Skeletal muscle satellite cell (primary cell): ENCODE measurements around the gene TSG101.

Source experiments
- H3K27me3 ChIP-seq: 2 replicates; pipeline ENCODE4 v1.7.0; 2013; ENCODE audit warnings: low read length; ENCODE audit not compliant: control insufficient read depth, insufficient read depth
- H3K36me3 ChIP-seq: 2 replicates; pipeline ENCODE4 v1.7.0; 2013; ENCODE audit warnings: mild to moderate bottlenecking, control low read depth, low read length; ENCODE audit not compliant: insufficient read depth
- H3K4me1 ChIP-seq: 2 replicates; pipeline ENCODE4 v1.7.0; 2013; ENCODE audit warnings: low read length; ENCODE audit not compliant: control insufficient read depth, insufficient read depth
- H3K4me2 ChIP-seq: 2 replicates; pipeline ENCODE4 v1.7.0; 2013; ENCODE audit warnings: mild to moderate bottlenecking, low read length
- H3K4me3 ChIP-seq: 2 replicates; pipeline ENCODE4 v1.7.0; 2013; ENCODE audit warnings: low read length
- H3K9ac ChIP-seq: 2 replicates; pipeline ENCODE4 v1.7.0; 2013; ENCODE audit warnings: mild to moderate bottlenecking, low read depth, low read length, moderate library complexity
- H3K9me3 ChIP-seq: replicated peaks from 2 replicates; pipeline ENCODE4 v1.7.0; 2013; ENCODE audit warnings: mild to moderate bottlenecking, control low read depth, low read length

TSG101 gene

GRCh38 chr11:18492888-18493287 is 33.9 kb downstream of the TSG101 start:
- H3K4me3 ChIP-seq: no peak overlapping the region
- peaks cover 33% of the 10 kb centered on the region for H3K36me3 ChIP-seq
- H3K4me1 ChIP-seq: no peaks in the 10 kb centered on the region
- no peaks in the 10 kb centered on the region for H3K27me3 ChIP-seq
- H3K4me2 ChIP-seq: no peak overlapping the region
- no peaks in the 10 kb centered on the region for H3K9me3 ChIP-seq
- no peak overlapping the region for H3K9ac ChIP-seq

DNA sequence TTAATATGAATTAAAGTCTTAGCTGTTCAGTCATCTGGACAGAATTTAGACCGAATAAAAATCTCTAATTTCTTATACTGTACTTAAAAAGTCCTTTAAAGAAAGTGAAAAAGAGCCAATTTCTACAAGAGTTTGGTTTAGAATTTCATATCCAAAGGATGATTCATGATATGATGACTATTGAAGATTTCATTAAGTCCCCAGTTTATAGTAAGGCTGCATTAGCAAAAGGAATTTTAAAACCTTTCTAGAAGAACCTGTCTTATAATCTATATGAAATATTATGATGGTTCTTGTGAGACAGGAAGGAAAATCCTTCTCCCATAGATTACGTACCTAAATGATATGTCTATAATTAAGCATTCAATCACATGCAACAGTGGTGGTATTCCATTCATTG is 34.8 kb downstream of the TSG101 start:
- Histone ChIP-seq H3K27me3 (no peaks in the 10 kb centered on the region), H3K4me1 (no peaks in the 10 kb centered on the region), H3K9me3 (no peaks in the 10 kb centered on the region), H3K36me3 (peaks cover 27% of the 10 kb centered on the region), H3K4me3 (no peak overlapping the region), H3K4me2 (no peak overlapping the region), H3K9ac (no peak overlapping the region)

- peaks cover 27% of the 10 kb centered on the region for H3K36me3 ChIP-seq
- H3K27me3 ChIP-seq: no peaks in the 10 kb centered on the region
- H3K4me3 ChIP-seq: no peak overlapping the region
- H3K4me2 ChIP-seq: no peak overlapping the region
- no peaks in the 10 kb centered on the region for H3K4me1 ChIP-seq
- no peak overlapping the region for H3K9ac ChIP-seq
- no peaks in the 10 kb centered on the region for H3K9me3 ChIP-seq
Measured at GRCh38 chr11:18490736-18491485, 35.8 kb downstream of the TSG101 start.

DNA sequence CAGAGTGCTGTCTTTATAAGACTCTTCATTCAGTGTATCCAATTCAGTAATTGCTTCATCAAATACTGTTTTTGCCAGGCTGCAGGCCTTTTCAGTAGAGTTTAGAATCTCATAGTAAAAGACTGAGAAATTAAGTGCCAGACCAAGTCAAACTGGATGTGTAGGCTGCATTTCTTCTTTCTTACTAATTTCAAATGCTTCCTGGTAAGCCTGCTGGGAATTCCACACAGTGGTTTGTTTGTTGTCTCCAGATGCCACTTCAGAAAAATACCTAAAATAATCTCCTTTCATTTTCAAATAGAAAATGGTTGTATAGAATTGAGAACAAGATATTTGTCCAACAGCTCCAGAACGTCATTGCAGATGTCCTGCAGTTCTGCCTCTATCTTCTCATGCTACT is 36.4 kb downstream of the TSG101 start:
- H3K36me3 ChIP-seq: peaks cover 27% of the 10 kb centered on the region
- no peaks in the 10 kb centered on the region for H3K4me1 ChIP-seq
- H3K4me3 ChIP-seq: no peak overlapping the region

GRCh38 chr11:18485913-18486528 is 40.7 kb downstream of the TSG101 start:
- Histone ChIP-seq H3K9me3 (no peaks in the 10 kb centered on the region), H3K36me3 (peaks cover 42% of the 10 kb centered on the region), H3K4me3 (no peak overlapping the region), H3K9ac (no peak overlapping the region), H3K27me3 (no peaks in the 10 kb centered on the region), H3K4me2 (no peak overlapping the region), H3K4me1 (no peaks in the 10 kb centered on the region)

More for the DNA sequence above, 36.4 kb downstream of the TSG101 start:
- Histone ChIP-seq H3K9ac (no peak overlapping the region), H3K27me3 (no peaks in the 10 kb centered on the region), H3K4me2 (no peak overlapping the region), H3K9me3 (no peaks in the 10 kb centered on the region)

DNA sequence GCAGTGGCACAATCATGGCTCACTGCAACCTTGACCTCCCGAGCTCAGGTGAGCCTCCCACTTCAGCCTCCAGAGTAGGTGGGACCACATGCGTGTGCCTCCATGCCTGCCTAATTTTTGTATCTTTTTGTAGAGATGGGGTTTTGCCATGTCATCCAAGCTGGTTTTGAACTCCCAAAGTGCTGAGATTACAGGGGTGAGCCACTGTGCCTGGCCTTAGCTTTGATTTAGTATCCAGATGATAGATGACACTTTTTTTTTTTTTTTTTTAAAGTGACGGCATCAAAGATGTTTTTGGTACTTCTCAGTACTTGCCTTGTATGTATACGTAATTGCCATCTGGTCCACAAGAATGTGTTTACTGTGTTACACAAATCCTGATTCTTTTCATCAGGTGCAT is 47.7 kb downstream of the TSG101 start:
- Histone ChIP-seq H3K9ac (no peak overlapping the region), H3K4me1 (no peaks in the 10 kb centered on the region), H3K4me3 (no peak overlapping the region), H3K9me3 (no peaks in the 10 kb centered on the region), H3K4me2 (no peak overlapping the region), H3K27me3 (no peaks in the 10 kb centered on the region), H3K36me3 (peaks cover 76% of the 10 kb centered on the region)

- H3K4me3 ChIP-seq: no peak overlapping the region
- H3K36me3 ChIP-seq: peaks cover 19% of the 10 kb centered on the region
- H3K4me2 ChIP-seq: no peak overlapping the region
- H3K9ac ChIP-seq: no peak overlapping the region
- H3K27me3 ChIP-seq: no peaks in the 10 kb centered on the region
- no peaks in the 10 kb centered on the region for H3K9me3 ChIP-seq
- H3K4me1 ChIP-seq: no peaks in the 10 kb centered on the region
Measured at GRCh38 chr11:18472587-18472986, 54.2 kb downstream of the TSG101 start.

DNA sequence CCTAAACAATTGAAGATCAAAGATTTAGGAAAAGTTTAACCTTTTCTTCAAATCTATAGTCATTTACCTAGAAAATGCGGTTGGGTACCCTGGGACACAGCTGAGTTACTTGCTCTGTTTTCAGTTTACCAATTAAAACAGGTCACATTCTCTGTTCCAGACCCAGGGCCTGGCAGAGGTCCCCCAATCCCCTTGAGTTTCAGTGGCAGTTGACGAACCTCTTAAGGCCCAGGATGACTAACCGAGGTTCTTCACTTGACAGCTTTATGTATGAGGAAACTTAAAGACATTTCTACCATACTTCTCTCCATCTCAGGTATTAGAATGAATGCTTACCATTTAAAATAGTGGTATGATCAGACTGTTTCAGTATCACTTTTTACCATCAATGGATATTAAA is 54.7 kb downstream of the TSG101 start:
- Histone ChIP-seq H3K36me3 (peaks cover 14% of the 10 kb centered on the region), H3K9me3 (no peaks in the 10 kb centered on the region), H3K4me1 (no peaks in the 10 kb centered on the region), H3K27me3 (no peaks in the 10 kb centered on the region), H3K4me2 (no peak overlapping the region), H3K4me3 (no peak overlapping the region), H3K9ac (no peak overlapping the region)

DNA sequence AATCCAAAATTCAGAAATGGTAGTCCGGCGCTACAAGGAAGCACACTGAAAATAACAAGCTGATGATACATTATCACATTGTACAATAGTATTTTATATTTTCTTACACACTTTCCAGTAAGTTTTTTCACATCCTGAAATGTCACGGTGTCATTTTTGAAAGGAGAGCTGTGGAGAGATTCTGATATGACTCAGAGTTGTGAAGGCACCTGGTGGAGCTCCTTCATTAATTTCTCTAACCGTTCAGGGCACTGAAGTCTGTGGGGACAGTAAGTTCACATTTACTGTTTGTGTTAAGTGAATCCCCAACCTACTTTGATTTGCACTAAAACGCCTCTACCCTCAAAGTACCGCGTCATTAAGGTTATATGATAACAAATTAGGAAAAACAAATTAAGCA is 57.8 kb downstream of the TSG101 start:
- Histone ChIP-seq H3K9ac (no peak overlapping the region), H3K4me3 (no peak overlapping the region), H3K36me3 (no peaks in the 10 kb centered on the region), H3K27me3 (no peaks in the 10 kb centered on the region), H3K9me3 (no peaks in the 10 kb centered on the region), H3K4me1 (no peaks in the 10 kb centered on the region), H3K4me2 (no peak overlapping the region)

- H3K4me1 ChIP-seq: no peaks in the 10 kb centered on the region
- no peak overlapping the region for H3K9ac ChIP-seq
- no peak overlapping the region for H3K4me2 ChIP-seq
- H3K9me3 ChIP-seq: no peaks in the 10 kb centered on the region
- H3K27me3 ChIP-seq: no peaks in the 10 kb centered on the region
- no peak overlapping the region for H3K4me3 ChIP-seq
- H3K36me3 ChIP-seq: no peaks in the 10 kb centered on the region
Measured at GRCh38 chr11:18468059-18468458, 58.7 kb downstream of the TSG101 start.

DNA sequence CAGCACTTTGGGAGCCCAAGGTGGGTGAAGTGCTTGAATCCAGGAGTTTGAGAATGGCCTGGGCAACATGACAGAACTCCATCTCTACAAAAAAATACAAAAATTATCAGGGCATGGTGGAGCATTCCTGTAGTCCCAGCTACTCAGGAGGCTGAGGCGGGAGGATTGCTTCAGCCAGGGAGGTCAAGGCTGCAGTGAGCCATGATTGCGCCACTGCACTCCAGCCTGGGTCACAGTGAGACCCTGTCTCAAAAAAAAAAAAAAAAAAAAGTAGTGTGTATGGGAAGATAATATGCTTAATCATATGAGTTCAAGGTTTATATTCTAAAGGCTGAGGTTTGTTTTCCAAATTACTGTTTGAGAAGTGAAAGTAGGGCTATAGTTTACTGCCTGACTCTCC is 60.3 kb downstream of the TSG101 start:
- no peaks in the 10 kb centered on the region for H3K36me3 ChIP-seq
- H3K9me3 ChIP-seq: no peaks in the 10 kb centered on the region
- no peaks in the 10 kb centered on the region for H3K4me1 ChIP-seq
- no peak overlapping the region for H3K9ac ChIP-seq
- no peak overlapping the region for H3K4me3 ChIP-seq
- H3K27me3 ChIP-seq: no peaks in the 10 kb centered on the region
- no peak overlapping the region for H3K4me2 ChIP-seq

DNA sequence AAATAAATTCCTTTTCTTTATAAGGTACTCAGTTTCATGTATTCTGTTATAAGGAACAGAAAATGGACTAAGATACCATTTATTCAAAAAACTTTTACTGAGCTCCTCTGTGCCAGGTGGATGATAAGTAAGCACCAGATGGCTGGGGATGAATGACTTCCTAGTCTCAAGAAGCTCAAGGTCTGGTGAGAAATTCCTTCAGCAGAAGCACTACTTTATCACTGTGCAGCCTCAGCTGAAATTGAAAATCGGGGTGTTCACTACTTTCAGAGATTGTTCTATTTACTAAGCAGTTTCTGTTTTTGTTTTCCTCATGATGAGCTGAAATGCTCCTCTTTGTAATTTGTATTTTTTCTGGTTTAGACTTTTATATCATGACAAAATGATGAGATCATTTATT is 63.3 kb downstream of the TSG101 start:
- Histone ChIP-seq H3K27me3 (no peaks in the 10 kb centered on the region), H3K4me3 (no peak overlapping the region), H3K4me1 (no peaks in the 10 kb centered on the region), H3K9me3 (no peaks in the 10 kb centered on the region), H3K4me2 (no peak overlapping the region), H3K9ac (no peak overlapping the region), H3K36me3 (no peaks in the 10 kb centered on the region)
